Breast epithelium (tissue), 3 donors: ENCODE results near the gene YJU2.
"Not testable (repeated sequence)": the region's sequence is repeated elsewhere in the genome, so short reads cannot be mapped to it uniquely, and the experiment has no call there.

Source experiments
- CTCF ChIP-seq, 3 donors: fragments of 450-650 bp; IDR thresholded peaks; one replicate each; pipeline ENCODE4 v1.5.1; 2016 to 2017; ENCODE audit warnings: antibody characterized with exemption in 3 of 3, mild to moderate bottlenecking in 3 of 3, moderate library complexity in 3 of 3
- POLR2A ChIP-seq: fragments of 450-650 bp; IDR thresholded peaks from one replicate; pipeline ENCODE4 v1.6.1; 2016; ENCODE audit warnings: antibody characterized with exemption, mild to moderate bottlenecking, moderate library complexity
- POLR2AphosphoS5 ChIP-seq, 3 donors: sonication (generic); formaldehyde crosslinking; IDR thresholded peaks; one replicate each; pipeline ENCODE4 v1.6.1; 2017; ENCODE audit warnings: antibody characterized with exemption in 3 of 3

- TF ChIP-seq CTCF (IDR thresholded peaks at IDR 0.05); POLR2A; POLR2AphosphoS5 (IDR thresholded peaks at IDR 0.05): not testable (repeated sequence)
Observed at GRCh38 chr19:4218523-4218922, 28.4 kb upstream of the YJU2 start.
